Stimulated activated CD4-positive, alpha-beta T cell treated with anti-CD3 and anti-CD28 coated beads, Interleukin-1b, Interleukin-23, amount 100 ng/mL, for 24 hours (primary cell): ENCODE measurements around the gene LRRC27.

Experiments
- DNase-seq, 4 experiments: peaks; one replicate each; pipeline ENCODE4 v3.0.0-alpha.2; 2020; ENCODE audit warnings: low read depth in 4 of 4, low spot score in 1 of 4

LRRC27 gene

DNA sequence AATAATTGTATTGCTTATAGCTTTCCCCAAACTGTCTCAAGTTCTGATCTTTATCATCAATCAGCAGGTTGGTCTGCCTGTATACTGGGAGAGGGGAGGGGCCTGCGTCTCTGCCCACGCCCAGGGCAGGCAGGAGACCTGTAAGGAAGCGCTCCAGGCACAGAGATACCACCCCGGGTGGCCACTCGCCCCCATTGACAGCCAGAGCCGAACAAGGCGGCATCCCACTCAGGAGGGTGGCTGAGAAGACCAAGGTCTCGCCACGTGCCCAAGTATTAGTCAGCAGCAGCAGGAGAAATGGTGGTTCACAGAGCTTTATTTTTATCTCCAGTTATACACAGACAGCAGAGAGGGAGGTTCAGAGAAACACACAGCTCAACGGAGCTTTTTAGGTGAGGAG, 31.4 kb upstream of the LRRC27 start:
- no peak for DNase-seq

DNA sequence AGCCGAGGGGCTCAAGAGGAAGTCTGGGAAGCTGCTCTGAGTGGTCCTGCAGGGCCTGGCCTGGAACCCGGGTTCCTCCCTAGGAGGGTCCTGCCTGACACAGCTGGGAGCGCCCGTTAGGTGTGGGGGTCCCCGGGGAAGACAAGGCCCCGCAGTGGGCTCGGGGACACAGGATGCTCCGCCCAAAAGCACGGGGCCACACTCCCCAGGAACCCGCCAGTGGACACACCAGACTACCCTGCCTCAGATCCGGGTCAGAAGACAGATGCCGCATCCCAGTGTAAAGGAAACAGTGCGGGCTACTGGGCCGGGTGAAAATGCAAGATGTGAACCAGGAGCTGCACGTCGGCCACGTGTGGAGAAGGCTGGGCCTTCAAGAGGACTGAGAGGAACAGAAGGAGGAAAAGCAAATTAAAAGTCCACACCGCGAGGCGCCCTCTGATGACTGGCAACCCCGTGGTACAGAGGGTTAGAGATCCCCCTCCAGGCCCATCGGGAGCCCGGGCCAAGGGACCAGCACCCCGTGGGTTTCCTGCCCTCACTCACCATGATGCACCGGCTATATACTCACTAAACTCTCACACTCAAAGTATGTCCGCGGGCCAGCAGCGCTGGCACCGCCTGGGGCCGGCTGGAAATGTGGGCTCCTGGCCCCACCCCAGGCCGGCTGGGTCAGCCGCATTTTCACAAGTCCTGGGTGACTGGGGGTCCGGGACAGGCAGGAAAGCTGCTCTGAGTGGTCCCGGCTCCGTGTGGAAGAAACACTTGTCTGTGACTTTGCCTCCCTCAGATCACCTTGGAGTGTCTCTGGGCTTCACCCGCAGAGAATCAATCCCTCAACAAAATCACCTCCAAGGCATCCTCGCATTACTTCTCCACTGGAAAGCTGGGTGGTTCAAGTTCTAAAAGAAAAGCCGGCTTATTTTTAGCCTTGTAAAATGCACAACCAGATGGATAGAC, 30.3 kb upstream of the LRRC27 start:
- DNase-seq: no peak

DNA sequence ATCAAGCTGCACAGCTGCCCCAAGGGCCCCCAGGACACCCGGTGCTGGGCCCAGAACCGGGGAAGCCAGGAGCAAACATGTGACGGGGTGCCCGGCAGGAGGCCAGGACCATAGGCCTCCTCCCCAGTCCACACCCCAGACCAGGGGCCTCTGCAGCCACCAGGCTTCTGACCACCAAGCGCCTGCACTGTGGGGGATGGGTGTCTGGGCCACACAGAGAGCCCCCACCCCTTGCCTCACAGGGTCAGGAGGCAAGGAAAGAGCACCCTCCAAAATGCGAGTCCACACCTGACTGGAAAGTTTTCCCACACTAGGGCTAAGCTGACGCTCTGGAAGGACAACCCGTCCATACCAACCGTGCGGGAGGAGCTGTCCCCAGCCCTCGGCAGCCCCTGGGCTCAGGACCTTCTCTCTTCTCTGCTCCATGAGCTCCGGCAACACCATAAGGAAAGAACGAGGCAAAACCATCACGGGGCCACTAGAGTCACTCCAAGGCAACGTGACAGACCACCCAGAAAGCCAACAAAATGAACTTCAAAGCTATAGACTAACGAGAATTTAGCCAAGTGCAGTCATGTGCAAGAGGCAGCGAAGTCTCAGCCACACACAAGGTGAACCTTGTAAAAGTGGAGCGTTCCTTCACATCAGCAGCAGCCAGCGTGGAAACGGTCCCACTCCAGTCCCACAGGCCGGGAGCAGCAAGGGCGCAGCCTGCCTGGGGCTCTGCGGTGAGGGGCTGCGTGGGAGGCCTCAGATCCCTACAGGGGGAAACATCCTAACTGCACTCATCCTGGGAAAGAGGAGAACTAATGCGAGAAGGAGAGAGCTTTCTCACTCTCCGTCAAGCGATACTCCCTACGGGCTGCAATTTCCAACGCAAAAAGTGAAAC, 29.3 kb upstream of the LRRC27 start:
- no peak for DNase-seq

DNA sequence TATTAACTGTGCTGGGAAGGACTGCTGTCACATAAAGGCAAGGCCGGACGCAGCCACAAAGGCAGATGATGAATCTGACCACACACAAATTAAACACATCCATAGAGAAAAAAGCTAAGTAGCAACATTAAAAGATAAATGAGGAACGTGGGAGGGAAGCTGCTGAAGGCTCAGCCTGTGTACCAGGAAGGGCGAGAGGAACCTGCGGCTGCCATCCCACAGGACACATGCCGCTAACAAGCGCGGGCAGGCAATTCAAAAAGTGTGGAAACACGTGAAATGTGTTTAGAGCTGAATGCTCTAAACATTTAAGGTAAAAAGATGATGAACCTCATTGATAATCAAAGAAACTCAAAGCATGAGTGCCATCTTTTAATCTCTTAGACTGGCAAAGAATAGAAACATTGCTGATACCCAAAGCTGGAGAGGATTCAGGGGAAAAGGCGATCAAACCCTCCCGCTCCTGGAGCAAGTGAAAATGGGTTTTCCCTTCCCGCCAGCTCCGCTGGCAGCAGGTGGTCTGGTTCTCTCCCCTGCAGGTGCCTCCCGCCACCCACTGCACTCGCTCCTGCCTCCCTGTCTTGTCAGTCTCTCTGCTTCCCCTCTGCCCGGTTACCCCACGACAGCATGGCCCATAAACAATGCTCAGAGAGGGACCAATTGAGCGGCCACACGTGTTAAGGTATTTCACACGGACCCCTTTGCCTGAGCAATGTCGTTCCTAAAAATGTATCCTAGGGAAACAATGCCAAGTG, 28.5 kb upstream of the LRRC27 start:
- no peak for DNase-seq

DNA sequence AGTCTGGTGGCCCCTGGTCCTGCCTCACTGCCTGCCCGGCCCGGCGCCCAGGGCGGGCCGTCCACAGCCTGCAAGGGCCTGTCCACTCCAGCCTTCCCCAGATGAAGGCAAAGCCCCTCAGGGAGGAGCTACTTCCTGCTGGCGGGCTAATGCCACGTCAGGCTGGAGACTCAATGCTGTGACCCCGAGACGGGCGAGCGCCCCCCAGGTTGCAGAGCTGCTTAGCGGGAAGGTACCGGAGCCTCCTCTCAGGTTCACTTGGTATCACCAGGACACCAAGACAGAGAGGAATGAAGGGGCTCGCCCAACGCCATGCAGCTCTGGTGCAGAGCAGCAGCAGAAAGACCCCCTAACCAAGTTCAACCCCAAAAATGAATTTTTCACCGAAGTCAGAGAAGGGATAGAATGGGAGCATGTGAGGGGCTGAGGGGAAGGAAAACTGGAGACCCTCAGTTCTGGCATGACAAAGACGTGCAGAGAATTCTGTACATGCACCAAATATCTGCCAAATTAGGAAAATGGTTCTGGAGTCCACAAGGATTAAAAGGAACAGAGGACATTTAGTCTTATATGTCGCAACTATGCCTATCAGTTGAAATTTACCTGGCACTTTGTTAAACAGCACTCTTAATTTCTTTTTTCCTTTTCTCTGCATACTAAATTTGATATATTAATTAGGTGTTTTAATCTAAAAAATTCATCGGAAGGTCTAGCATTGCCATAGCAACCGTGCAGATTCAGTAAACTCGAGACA, 27.1 kb upstream of the LRRC27 start:
- no peak for DNase-seq

DNA sequence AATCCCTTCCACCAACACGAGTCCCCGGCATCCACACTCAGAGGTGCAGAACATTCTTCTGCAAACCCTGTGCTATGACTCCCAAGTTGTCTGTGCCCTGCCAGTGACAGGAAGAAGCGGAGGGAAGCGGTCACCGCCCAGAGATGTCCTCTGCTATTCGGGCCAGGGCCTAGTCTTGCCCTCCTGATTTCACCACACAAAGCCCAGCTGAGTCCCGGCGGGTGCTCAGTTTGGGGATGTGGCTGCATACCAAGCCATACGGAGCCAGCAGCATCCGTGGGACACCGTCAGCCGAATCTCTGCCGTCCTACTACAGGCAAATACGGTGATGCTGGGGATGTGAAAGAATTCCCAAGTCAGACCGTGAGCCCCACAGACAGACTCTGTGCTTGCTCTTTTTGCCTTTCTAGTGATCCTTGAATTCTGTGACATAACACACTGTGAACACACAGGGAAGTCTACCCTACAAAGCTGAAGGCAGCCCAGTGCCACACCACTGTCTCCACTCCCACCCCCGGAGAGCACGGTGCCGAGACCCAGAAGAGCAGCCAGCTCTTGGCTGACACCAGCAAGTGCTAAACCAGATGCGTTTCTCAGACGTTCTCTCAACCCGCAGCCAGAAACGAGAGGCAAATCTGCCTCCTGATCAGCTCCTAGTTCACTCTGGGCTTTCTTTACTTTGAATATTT, 26.2 kb upstream of the LRRC27 start:
- no peak for DNase-seq

DNA sequence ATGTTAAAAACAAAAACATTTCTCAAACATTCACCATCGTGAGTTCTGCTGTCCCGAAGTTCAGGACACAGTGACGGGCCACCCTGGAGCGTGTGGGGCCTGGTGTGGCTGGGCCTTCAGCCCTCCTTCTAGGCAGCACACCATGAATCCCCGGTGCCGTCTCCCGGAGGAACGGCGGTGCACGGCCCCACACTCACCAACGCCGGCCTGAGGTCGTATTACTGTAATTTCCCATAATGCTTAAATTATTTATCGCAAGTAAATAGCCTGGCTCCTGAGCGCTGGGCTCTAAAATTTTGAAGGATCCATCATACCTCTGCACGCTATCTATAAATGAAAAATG, 25.7 kb upstream of the LRRC27 start:
- DNase-seq: no peak

DNA sequence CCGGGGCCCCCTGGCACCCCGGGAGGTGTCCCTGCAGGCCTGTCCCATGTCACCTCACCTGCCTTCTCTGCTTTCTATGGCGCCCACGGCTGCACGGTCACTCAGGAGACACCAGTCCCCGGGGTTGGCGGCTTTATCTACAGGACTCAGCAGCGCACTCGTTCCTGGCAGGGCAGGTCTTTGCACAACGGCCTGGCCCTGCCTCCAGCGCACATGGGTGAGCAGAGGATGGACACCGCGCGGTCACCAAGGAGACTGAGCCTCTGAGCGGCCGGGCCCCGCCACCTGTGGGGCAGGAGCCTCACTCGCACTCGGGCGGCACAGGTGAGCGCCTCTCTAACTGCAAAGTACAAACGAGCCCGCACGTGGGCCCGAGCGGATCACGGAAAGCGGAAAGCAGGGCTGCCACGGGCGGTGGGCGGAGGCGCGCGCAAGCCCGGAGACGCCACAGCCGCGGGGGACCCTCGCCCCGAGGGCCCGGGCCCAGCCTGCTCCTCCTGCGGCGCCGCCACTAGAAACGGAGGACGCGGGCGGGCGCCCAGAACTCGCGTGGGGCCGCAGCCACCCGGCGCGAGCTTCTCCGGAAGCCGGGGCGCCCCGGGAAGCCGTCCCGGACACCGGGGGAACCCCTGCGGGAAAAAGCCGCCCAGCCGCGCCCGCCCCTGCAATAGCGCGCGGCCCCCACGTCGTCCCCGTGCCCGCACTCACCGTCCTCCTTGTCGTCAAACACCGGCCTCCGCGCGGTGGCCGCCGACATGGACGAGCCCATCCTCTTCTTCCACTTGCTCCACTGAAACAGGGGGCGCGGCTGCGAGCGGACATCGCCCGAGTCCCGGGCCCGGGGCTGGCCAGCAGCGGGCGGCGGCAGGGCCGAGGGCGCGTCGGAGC, 24.9 kb upstream of the LRRC27 start:
- peak in 2 of 4 experiments; percentile 7 to 18 for DNase-seq

DNA sequence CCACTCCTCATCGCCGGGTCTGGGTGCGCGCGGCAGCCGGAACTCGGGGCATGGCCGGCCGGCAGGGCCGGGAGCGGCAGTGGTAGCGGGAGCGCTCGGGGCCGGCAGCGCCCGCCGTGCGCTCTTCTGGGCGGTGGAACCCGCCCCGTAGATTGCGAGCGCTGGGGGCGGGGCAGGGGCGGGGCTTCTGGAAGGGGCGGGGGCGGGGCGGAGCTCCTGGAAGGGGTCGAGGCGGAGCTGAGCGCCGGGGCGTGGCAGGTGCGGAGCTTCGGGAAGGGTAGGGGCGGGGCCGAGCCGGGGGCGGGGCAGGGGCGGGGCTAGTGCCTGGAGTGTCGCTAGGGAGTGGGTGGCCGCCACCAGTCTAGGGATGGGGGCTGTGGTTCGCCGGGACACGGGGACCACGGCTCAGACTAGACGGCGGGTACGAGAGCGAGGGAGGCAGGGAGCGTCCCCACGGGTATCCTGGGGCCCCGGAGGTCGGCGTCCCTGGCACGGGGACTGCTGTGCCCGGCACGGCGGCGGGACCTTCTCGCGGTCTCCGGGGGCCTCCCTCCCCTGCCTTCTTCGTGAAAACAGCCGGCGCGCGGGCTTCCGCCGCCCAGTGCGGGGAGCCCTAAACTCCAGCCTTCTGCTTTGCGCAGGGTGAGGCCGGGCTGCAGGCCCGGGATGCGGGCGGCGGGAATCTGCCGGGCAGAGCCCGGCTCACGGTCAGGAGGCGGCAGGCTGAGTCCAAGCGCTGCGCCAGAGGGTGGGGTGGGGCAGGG, 24.0 kb upstream of the LRRC27 start, which contains the start of gene STK32C:
Gene STK32C, minus strand, starts transcription at position 128 of the 764 bp plus-strand sequence. Its CDS starts 117 bp downstream, at position 11.
- peak; percentile 84 to 89 (median 86) for DNase-seq

DNA sequence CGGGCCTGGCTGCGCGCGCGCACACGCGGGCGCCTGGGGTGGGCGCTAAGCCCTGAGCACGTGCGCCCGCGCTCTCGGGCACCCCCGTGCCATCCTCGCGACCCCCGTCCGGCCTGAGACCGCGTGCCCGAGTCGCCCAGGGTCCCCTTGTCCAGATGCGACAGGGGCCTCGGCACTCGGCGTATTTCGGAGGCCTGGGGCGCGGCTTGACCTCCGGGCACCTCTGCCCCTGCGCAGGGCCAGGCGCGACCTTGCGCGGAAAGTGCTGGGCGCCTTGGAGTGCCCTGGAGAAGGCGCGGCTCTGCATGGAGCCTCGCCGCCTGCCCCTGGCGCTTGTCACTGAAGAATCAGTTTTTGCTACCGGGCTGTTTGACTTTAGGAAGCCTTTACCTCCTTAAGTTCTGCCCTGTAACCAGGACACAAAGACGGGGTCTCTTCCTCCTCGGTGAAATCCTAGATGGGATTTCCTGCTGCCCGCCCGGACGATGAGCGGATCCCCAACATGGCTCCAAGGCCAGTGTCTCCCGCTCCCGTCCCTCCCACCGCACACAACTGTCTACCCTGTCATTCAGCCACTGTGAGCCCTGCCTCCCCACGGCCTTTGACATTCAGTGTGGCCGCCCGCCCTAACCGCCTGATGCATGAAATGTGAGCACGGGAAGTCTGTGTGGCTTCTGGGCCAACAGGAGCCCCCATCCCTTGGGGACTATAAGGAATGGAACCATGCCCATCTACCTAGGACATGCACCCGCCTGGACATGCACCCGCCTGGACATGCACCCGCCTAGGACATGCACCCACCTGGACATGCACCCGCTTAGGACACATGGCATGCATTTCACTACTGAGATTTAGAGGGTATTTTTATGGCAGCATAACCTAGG, 23.2 kb upstream of the LRRC27 start:
- DNase-seq: no peak

DNA sequence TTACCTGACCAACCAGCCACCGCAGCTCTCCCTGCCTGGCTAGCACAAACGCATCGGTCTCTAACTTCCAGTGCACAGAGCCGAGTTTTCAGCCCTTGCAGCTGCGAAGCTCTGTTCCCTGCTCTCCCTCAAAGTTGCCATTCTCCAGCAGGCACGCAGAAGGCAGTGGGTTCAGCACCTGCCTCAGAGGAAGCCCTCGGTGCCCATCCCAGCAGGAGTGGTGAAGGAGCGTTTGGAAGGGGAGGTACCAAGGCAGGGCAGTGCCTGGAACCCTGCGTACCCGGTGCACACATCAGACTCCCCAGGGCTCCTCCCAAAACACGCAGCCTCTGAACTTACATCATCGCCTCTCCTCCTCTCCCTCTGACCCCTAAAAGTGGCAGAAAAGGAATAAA, 22.5 kb upstream of the LRRC27 start:
- no peak for DNase-seq

DNA sequence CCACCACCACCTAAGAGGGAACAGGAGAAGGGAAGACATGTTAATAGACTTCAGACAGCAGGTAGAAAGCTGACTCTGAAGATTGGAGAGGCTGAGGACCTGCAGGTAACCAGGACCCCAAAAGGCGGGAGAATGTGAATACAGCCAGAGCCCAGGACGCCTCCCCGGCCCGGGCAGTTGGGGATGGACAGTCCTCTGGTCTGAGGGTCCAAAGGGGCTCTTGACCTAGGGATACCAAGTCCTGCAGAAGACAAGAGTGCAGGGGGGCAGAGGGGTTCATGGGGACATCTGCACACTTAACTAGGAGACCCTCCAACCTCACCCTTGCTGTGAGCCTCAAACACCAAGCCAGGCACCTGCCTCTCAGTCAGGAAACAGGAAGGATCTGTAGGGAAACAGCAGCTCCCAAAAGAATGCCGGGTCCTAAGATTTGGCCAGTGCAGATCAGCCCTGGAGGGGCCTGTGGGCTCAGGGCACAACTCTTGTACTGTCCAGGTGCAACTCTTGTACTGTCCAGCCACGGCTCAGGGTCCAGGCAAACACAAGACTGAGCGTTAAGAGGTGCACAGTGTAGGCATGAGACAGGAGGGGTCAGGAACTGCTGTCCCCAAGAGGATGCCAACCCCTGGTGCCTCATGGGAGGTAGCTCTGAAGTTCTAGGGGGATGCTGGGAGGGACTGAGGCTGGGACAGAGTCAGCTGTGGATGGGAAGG, 22.0 kb upstream of the LRRC27 start:
- no peak for DNase-seq

DNA sequence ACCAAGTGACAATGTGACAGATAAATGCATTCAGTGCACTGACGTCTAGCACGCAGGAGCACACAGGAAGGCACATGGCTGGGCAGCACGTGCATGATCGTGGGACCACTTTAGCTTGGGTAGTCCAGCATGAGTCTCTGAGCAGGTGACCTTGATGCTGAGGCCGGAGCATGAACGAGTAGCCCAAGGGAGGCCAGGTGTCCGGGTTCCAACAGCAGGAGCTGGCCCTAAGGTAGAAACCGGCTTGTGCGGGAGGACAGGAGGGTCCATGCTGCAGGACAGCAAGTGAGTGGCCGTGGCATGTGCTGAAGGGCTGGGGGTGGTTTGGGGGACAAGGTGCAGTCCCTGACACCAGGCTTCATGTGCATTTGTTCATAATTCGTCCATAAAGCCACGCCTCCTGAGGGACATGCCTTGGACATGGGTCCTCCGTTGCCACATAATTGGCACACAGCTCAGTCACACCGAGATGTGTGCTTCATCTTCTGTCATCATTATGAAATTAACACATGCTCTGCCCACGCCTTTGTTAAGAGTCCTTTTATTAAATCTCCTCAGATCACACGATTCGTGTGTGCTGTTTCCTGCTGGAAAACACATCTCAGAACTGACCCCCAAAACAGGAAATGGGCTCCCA, 21.2 kb upstream of the LRRC27 start:
- DNase-seq: no peak

DNA sequence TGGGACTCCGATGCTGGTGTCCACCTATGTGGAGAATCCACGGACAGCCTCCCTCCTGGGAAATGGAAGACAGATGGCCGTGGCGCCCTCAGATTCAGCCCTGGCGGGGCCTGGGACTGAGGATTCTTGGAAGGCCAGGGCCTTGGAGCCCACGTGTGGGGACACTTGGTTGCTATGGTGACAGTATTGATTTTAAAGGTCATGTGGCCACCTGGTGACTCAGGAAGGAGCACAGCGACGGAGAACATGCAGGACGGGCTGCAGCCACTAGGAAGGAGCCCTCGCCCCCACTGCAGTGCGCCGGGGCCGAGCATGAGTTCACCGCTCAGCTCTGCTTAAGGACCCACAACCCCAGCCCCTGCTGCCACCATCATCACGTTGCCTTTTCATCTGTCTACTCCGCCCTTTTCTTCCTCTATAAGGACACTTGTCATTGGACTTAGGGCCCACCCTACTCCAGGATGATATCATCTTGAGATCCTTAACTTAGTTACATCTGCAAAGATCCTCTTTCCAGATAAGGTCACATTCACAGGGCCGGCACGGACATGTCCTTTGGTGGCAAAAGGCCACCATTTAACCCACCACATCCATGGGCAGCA, 20.6 kb upstream of the LRRC27 start:
- no peak for DNase-seq

DNA sequence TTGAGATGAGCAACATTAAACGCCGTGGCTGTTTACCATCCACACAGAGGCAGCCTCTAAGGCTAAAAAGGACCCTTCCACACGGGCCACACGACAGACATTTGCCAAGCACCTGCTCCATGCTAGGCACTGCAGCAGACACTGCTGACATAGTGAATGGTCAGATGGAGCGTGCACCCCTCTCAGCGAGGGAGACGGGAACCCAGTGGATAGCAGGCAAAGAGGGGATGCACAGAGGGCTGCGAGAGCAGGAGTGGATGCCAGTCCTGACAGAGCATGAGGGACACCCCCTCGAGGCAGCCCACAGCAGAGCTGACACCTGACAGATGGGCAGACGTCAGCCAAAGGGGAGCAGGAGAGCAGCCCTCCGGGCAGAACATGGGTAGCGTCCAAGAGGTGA, 18.7 kb upstream of the LRRC27 start:
- DNase-seq: no peak

DNA sequence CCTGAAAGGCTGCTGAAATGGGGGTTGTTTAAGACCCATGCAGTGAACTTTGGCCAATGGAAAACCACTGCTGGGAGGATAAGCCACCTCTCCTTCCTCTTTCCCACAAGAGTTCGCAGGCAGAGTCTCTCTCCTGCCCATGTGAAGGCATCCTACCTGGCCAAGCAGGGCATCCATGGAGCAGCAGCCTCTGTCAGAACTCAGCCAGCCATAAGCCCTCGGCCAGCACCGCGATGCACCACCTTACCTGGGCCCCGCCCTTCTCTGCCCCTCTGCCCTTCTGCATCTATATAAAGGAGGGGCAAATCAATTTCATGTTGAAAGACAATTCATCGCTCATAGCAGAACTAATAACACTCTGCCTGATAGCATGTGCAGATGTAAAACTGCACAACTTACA, 18.1 kb upstream of the LRRC27 start:
- DNase-seq: no peak
